ENCODE measurements around the gene CAMTA1. TPM values are rescaled to one million over a fixed set of nuclear protein-coding genes. Genes with fewer than 3 reads are reported as not detected.

The CAMTA1 gene
- total RNA-seq, 4 donors from 2014 or later, result 57.4 to 88.3 (median 62.1) TPM

- H3K27ac ChIP-seq, result no peak overlapping the region
- H3K4me1 ChIP-seq, result no peaks in the 10 kb centered on the region
- no peak overlapping the region for H3K4me3 ChIP-seq
- TF ChIP-seq POLR2A (IDR thresholded peaks at IDR 0.05) (no peak), CTCF (IDR thresholded peaks at IDR 0.05) (no peak)
- DNase-seq, result no peak
- no peaks in the 10 kb centered on the region for H3K27me3 ChIP-seq
- H3K9me3 ChIP-seq, result no peaks in the 10 kb centered on the region
- H3K36me3 ChIP-seq, result no peaks in the 10 kb centered on the region
These were observed 300.9 kb downstream of the CAMTA1 start for GRCh38 chr1:7086106-7086505.

GRCh38 chr1:7087888-7088287, 302.6 kb downstream of the CAMTA1 start:
- no peak overlapping the region for H3K4me3 ChIP-seq
- H3K27me3 ChIP-seq, result no peaks in the 10 kb centered on the region
- no peak for TF ChIP-seq CTCF (IDR thresholded peaks at IDR 0.05)
- TF ChIP-seq POLR2A (IDR thresholded peaks at IDR 0.05), result no peak
- H3K36me3 ChIP-seq, result no peaks in the 10 kb centered on the region
- H3K27ac ChIP-seq, result no peak overlapping the region
- H3K4me1 ChIP-seq, result no peaks in the 10 kb centered on the region
- DNase-seq, result no peak
- H3K9me3 ChIP-seq, result no peaks in the 10 kb centered on the region

- H3K4me1 ChIP-seq, result no peaks in the 10 kb centered on the region
- no peaks in the 10 kb centered on the region for H3K9me3 ChIP-seq
- no peak overlapping the region for H3K4me3 ChIP-seq
- H3K36me3 ChIP-seq, result no peaks in the 10 kb centered on the region
- TF ChIP-seq POLR2A (IDR thresholded peaks at IDR 0.05) (no peak), CTCF (IDR thresholded peaks at IDR 0.05) (no peak)
- no peak overlapping the region for H3K27ac ChIP-seq
- H3K27me3 ChIP-seq, result no peaks in the 10 kb centered on the region
- no peak for DNase-seq
These were observed 304.2 kb downstream of the CAMTA1 start for GRCh38 chr1:7089497-7089896.

GRCh38 chr1:7093297-7093696, 308.0 kb downstream of the CAMTA1 start:
- Histone ChIP-seq H3K27ac (no peak overlapping the region), H3K9me3 (no peaks in the 10 kb centered on the region), H3K36me3 (no peaks in the 10 kb centered on the region), H3K4me3 (no peak overlapping the region), H3K4me1 (no peaks in the 10 kb centered on the region), H3K27me3 (no peaks in the 10 kb centered on the region)
- DNase-seq, result no peak
- TF ChIP-seq CTCF (IDR thresholded peaks at IDR 0.05) (no peak), POLR2A (IDR thresholded peaks at IDR 0.05) (no peak)

- no peaks in the 10 kb centered on the region for H3K27me3 ChIP-seq
- no peak overlapping the region for H3K4me3 ChIP-seq
- no peaks in the 10 kb centered on the region for H3K36me3 ChIP-seq
- no peaks in the 10 kb centered on the region for H3K4me1 ChIP-seq
- H3K9me3 ChIP-seq, result no peaks in the 10 kb centered on the region
- H3K27ac ChIP-seq, result no peak overlapping the region
- no peak for DNase-seq
- no peak for TF ChIP-seq CTCF (IDR thresholded peaks at IDR 0.05)
These were observed 308.8 kb downstream of the CAMTA1 start for GRCh38 chr1:7094086-7094485.

GRCh38 chr1:7094509-7094908, 309.3 kb downstream of the CAMTA1 start:
- no peaks in the 10 kb centered on the region for H3K27me3 ChIP-seq
- H3K9me3 ChIP-seq, result no peaks in the 10 kb centered on the region
- H3K27ac ChIP-seq, result no peak overlapping the region
- H3K4me3 ChIP-seq, result no peak overlapping the region
- H3K4me1 ChIP-seq, result no peaks in the 10 kb centered on the region
- TF ChIP-seq POLR2A (IDR thresholded peaks at IDR 0.05), result no peak
- TF ChIP-seq CTCF (IDR thresholded peaks at IDR 0.05), result no peak
- no peak for DNase-seq
- H3K36me3 ChIP-seq, result no peaks in the 10 kb centered on the region
